Esophagus muscularis mucosa (tissue), 3 donors: Measurements from ENCODE around the gene SPTY2D1.

Experiments used
- CTCF ChIP-seq, 3 experiments: fragments of 200-600 bp in 2 of 3; fragments of 450-650 bp in 1 of 3; sonication (generic) in 2 of 3; IDR thresholded peaks; one replicate each; pipeline ENCODE4 v1.5.1; 2017 to 2019; ENCODE audit warnings: antibody characterized with exemption in 3 of 3, mild to moderate bottlenecking in 2 of 3, moderate library complexity in 1 of 3
- POLR2A ChIP-seq: fragments of 450-650 bp; IDR thresholded peaks from one replicate; pipeline ENCODE4 v1.6.1; 2017; ENCODE audit warnings: antibody characterized with exemption, moderate library complexity, mild to moderate bottlenecking, low read depth
- POLR2AphosphoS5 ChIP-seq, 2 donors: sonication (generic); formaldehyde crosslinking; IDR thresholded peaks; one replicate each; pipeline ENCODE4 v1.6.1; 2017; ENCODE audit warnings: antibody characterized with exemption in 2 of 2

- TF ChIP-seq CTCF (IDR thresholded peaks at IDR 0.05) (no peak), POLR2A (no peak), POLR2AphosphoS5 (IDR thresholded peaks at IDR 0.05) (no peak)
These were observed 16.2 kb upstream of the SPTY2D1 start for GRCh38 chr11:18650353-18650752.
